Measurements from ENCODE around the gene SMCO4.

SMCO4 gene

DNA sequence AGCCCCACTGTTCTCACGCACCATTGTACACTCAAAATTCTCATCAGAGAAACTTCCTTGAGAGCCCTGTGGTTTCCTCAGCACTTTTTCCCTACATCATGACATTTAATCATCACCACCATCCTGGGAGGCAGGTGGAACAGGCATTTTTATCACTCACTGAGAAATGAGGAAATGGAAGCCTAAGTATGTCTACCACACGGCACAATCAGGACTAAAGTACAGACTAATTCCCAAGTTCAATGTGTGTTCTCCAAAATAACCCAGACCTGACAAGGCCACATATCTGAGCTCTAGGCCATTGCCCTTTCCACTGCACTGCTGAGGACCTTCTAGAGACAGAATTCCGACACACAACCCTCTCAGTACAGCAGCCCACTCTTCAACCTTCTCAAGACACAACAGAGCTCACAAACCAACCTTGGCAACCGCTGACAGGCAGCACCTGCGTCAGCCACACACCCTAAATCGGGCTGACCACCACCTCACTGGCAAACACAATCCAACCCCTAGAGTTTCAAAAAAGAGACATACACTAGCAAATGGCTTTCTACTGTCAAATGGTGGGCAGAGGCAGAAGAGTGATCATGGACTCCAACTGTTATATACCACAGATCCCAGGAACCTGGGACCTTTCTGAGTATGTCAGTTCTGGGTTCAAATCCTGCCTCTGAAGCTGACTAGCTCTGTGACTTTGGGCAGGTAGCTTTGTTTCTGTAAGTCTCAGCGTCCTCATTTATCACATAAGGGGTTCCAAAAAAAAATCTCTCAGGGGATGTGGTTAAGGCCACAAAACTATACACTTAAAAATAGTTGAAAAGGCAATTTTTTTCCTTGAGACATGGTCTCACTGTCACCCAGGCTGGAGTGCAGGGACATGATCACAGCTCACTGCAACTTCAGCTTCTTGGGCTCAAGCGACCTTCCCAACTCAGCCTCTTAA is 16.3 kb downstream of the SMCO4 start:
- DNase-seq, result no peak

DNA sequence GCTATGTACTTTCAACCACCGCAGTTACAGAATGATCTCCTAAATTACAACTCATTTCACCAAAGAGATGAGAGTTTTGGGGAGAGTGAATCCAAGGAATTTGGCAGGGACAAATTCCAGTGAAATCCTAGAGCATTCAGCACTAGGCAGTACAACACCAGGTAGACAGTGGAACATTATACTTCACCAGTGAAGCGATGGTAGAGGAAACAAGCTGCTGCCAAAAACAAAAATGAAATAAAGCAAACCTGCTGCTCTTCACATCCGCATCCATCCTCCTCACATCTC is 16.9 kb downstream of the SMCO4 start:
- no peak for DNase-seq

DNA sequence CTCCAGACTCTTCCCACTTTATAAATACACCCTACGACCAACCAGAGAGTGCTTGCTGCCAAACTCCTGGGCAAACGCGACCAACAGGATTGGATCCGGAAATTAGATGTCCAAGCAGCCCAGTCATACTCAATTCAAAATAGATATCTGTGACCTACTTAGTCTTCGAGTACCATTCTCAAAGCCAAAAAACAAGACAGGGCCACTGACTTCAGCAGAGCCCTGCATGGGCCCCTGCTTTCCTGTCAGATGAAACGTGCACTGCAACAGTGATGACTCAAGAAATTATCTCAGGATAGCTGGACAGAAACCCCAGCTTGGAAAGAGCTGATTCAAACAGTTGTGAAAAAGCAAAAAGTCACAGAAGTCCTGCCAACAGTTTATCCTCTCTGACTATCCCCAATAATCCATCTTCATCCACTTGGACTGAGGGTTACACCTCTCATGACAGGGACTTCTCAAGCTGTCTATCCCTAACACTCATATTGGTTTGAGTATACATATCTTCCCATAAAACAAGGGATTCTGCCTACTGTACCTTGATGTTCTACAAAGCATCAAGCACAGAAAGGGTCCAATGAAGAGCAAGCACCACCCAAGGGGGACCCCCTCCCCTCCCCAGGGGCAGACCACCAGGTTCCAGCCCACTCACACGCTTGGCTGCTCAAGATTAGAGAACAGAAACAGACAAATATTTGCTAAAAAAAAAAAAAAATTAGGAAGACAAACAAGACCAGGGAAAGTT is 17.4 kb downstream of the SMCO4 start:
- DNase-seq, result peak; percentile 82

DNA sequence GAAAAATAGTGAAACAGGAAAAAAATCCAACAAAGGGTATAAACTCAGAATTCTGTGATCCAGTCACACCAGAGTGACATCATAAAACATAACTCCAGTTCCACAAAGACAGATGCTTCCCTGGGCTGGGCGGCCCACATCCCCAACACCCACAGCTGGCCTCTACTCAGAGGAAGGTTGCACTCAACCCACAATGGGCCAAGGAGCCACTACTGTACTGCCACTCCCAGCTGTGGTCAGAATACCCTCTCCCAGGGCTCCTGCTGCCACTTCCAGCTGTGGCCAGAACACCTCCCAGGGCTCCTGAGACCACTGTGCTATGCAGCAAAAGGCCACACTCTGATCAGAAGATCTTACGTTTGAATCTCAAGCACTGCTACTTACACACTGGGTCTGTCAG is 18.3 kb downstream of the SMCO4 start:
- peak; percentile 74 for DNase-seq

DNA sequence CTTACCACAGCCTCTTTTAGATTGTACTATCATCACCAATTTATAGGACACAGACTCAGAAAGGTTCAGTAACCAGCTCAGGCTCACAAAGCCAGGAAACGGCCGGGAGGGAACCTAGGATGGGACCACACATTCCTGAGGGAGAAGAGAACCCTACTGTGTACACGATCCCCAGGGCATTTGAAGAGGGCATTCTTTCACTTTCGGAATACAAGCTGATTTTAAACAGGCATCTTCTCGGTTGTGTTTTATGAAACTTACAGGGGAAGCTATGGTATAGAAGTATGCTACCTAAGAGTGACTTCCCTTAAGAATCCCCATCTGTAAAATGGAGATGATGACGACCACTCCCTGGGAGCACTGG is 19.0 kb downstream of the SMCO4 start:
- no peak for DNase-seq

DNA sequence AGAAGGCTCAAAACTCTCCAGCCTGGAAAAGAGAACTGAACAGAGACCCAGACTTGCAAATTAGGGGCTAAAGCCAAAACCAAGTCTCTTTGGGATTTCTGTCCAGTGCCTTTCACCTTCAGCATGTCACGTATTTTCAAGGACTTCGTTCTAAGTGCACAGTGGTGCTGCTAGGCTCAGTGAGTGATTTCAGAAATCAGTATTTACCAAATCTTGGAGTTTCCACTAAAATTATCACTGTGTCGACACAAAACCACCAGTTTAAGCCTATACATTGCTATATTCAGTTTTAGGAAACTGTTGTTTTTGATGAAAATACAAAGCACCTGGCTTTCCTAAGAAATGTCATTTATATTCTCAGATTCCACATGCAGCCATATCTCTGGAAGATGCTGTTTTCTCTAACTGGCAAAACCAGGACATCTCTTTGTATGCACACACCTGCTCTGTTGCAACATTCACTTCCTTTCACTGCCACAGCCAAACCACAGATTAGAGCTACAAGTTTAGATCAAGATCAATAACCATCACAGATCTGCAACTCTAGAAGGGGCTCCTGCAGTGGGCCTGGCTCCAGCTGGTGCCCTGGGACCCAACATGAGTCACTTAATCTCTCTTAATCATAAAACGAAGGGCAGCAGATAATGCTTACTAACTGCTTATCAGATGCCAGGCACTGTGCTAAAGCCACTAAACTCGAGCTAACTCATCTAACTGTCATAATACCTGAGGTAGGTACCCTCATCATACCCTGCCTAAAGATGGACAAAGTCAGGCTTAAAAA is 22.3 kb downstream of the SMCO4 start:
- peak; percentile 64 for DNase-seq

DNA sequence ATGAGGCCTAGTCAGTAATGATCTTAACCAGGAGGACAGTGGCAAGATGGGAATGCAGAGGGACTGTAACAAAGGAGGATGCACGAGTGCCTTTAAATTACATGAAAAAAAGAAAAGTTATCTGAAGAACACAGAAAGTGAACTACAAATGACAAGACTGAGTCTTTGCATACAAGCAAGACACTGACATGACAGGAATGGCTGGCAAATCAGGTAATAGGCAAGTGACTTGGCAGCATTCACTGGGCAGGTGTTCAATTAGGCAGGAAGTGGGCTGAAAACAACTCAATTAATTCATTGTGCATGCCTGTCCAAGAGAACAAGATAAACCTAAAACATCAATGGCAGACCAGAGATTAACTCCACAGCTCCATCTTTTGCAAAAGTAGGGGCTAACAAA is 24.0 kb downstream of the SMCO4 start:
- DNase-seq, result no peak

DNA sequence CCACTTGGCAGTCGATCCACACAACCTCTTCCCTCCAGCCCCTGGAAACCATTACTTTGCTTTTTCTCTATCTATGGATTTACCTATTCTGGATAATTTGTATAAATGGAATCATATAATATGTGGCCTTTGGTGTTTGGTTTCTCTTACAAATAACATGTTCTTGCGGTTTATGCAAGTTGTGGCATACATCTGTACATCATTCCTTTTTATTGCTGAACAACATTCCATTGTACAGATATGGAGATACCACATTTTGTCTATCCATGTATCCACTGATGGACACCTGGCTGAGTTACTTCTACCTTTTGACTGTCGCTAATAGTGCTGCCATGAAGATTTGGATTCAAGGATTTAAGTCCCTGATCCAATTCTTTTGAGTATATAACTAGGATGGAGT is 25.1 kb downstream of the SMCO4 start:
- DNase-seq, result no peak

DNA sequence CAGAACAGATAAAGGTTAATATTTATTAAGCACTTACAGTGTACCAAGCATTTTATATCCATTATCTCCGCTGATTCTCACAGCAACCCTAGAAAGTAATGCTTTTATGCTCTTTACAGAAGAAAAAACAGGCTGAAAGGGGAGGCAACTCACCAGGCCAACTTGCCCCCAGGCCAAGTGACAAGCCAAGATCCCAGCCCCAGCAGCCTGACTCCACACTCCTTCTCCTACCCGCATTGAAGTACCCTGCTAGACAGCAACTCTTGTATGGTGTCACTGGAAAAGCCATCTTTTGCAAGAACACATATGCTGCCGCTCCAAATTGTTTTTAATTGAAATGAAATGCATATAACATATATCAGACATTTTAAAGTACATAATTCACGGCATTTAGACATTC is 25.6 kb downstream of the SMCO4 start:
- no peak for DNase-seq

DNA sequence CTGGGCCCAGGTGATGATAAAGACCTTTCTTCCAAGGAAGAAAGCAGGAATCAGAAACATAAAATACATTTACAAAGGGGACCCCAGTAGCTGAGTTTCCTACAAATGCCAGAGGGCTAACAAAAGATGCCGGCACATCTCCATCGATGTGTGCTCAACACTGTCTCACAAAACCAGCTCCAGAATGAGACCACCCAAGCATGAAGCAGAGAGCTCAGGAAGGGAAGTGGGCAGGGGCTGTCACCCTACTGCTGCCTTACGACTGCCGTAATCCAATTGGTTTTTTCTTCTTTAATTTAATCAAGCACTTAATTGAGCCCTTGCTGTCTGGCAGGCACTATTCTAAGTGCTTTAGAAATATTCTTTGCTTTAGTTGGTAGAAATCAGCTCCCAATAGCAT is 26.1 kb downstream of the SMCO4 start:
- no peak for DNase-seq

DNA sequence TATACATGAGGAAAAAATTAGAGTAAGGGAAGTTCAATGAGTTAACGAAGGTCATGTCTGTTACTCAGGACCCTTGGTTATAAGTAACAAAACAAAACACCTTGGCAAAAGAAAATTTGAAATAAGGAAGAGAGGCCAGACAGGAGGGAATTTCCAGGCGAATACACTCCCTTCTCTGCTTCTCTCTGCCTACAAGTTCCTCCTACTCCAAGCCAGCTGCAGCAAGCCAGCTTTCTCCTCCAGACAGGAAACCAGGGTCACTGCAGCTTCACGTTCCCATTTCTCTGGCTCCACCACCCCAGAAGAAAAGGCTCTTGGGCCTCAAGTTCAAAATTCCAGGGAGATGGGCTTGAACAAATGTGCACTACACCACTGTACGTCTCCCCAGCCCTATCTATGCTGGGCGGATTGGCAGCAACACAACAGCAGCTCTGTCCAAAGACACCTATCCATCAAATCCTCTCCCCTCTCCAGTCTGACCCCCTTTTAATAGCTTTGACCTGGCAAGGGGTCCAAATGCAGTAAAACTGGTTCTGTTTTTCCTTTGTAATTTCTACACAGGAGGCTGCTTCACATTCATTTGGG is 27.7 kb downstream of the SMCO4 start:
- DNase-seq, result peak; percentile 61

DNA sequence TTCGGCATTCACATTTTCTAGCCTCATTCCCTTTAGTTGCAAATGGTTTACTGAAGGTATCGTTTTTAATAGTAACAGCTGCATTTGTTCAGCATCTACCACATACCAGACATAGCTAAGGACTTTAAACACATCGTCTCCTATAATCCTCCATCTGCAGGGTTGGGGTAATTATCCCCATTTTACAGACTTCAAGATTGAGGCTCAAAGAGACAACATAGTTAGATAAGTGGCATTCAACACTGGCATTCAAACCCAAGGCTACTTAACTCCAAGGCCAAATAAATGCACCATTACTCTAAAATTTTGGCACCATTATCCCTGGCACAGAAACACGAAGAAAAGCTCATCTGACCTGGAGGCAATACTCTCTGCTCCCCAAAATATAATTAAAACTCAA is 28.5 kb downstream of the SMCO4 start:
- DNase-seq, result no peak

DNA sequence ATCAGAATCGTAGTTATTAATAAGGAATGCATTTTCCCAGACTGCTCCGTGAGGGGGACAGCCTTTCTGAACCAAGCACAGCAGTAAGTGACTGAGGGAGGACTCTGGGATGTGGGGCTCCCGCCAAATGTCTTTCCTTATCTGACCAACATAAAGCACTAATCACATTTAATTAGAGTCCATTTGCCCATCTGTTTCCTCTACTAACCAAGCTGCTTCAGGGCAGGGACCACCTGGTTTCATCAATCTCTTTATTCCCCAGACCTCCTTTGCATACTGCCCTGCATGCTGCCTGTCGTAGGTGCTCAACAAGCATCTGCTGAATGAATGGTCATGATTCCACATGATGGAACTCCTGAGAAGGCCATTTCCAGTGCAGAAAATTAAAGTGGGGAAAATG is 29.4 kb downstream of the SMCO4 start:
- no peak for DNase-seq

DNA sequence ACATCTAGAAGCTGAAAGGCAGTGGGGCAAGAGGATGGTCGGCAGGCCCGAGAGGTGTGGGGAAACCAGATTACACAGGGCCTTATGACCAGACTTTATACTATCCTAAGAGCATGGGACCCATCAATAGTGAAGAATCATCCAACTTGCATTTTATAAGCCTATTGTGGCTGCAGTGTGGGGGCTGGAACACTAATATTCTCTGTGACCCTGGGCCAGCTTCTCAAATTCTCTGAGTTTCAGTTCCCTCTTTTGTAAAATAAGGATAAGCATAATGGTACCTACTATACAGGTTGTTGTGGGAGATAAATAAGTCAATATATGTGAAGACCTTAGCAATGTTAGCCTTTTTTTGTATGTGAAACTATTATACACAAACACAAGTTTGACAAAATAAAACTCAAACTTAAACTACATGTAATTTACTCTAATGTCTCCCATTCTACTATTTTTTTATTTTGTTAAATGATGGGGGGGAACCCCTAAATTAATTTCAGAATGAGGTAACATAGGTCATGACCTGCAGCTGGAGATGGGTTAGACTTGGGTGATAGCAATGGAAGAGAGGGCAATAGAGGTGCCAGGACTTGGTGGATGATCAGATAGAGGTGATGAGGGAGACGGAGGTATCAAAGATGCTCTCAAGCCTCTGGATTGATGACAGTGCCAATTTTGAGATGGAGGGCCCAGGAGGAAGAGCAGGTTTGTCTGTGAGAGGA is 30.1 kb downstream of the SMCO4 start:
- peak; percentile 51 for DNase-seq

DNA sequence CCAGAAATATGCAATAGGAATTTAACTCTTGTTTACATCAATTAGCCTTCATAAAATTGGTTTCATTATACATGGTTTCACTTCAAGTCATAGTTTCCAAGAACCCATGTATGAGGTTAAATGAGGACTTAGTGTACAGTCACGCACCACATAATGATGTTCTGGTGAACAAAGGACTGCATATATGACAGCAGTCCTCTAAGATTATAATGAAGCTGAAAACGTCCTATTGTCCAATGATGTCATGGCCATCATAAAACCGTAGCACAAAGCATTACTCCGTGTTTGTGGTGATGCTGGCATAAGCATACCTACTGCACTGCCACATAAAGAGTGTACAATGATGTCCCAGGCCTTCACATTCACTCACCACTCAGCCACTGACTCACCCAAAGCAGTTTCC is 31.1 kb downstream of the SMCO4 start:
- no peak for DNase-seq

DNA sequence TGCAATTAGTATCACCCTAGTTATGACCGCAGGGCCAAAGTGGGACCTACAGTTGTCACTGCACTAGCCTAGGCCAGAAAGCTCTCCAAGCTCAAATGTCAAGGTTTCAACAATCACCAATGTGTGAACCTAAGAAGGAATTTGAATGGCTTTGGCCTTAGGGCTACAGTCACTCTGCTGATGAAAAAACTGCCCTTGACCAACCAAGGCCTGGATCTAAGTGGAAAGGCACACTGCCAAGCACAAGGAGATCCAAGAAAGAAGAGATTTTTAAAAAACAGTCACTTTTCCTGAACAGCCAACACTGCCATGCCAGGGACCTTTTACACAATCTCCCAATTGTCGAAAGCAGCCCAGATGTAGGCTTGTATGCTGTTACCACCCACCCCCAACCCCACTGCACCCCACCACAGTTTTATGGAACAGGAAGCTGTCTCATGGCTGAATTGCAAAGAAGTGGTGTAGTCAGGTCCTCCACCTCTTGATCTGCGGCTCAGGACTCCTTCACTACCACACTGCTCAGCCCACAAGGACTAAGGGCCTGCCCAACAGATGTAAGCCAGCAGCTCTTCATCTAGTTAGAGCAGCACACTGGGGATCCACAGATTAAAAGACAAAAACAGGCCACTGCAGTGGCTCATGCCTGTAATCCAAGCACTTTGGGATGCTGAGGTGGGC is 32.9 kb downstream of the SMCO4 start:
- DNase-seq, result no peak

DNA sequence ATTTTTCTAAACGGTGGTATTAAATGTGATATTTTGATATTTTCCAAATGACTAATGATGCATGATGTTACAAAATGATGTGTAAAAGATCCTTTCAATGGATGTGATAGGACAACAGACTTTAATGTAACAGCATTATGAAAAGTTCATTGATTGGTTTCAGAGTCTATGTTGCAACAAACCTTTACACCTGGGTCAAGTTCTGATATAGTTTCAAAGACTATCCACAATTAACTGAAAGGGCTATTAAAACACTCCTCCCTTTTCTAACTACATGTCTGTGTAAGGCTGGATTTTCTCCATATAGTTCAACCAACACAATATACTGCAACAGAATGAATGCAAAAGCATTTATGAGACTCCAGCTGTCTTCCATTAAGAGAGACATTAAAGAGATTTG is 35.7 kb downstream of the SMCO4 start:
- no peak for DNase-seq

DNA sequence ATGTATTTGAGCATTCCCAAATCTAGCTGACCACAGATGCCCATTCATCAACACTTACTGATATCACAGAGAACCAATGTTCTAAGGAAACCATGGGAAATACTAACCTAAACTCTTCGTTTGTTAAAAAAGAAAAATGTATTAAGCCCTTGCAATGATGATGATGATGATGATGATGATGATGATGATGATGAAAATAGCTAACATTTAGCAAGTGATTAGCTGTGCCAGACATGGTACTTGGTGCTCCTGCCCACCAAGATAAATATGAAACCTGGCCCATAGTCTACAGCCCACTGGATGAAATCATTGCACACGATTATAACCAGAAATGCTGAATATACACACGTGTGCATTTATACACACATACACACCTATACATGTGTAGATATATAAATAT is 37.5 kb downstream of the SMCO4 start:
- no peak for DNase-seq

DNA sequence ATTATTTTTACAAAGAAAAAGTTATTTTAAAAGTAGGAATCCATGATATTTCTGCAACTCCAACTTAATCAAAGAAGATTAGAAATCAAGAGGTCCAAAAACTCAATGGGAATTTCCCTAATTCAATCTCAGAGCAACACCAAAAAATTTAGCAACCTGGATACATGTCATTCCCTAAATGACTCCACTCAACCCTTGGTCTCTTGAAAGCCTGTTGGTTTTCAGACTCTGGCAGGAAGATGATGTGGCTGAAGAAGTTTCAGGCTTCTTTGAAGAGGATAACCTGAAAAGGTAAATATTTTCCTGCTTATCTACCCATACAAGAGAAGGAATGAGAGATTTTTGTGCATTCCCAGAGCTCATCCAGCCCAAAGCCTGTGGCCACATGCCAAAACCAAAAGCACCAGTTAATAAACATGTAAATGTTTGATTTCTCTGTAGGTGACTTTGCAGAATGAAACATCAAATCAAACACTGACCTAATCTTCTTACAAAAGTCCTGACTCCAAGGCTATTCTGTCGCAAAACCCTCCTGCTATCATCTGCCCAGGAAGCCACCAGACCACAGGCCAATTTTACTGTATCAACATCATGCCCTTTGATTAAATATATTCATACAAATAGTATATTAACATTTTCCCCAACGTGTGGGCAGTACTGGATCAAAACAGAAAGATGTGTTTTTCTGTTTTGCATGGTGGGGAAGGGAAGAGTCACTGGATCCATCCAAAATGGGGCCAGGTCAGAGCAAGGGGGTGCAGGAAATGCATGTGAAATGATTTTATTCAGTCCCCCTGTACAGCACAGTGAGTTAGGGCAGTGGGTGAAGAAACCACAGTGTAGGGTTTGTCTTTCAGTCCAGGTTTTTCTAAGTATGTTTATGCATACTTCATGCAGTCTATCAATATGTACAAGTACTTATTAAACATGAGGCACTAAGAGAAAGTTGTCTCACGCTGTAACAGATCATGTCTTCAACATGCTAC is 38.8 kb downstream of the SMCO4 start:
- DNase-seq, result no peak

DNA sequence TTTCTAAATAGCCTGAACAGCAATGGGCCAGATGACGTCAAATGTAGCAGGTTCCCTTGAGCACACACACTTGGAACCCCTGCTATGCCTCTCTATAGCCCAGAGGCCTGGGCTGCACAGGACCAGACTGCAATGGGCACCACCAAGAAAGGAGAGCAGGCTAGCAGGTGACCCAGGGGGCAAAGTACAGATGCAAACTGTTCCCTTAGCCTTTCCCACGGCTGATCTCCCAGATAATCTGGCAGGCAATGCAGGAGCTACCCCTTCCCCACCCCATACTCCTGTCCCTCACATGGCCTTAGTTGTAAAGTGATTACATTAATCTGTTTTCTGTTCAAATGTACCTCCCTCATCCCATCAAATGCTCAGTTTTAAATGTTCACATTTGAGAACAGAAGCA is 41.3 kb downstream of the SMCO4 start:
- no peak for DNase-seq

DNA sequence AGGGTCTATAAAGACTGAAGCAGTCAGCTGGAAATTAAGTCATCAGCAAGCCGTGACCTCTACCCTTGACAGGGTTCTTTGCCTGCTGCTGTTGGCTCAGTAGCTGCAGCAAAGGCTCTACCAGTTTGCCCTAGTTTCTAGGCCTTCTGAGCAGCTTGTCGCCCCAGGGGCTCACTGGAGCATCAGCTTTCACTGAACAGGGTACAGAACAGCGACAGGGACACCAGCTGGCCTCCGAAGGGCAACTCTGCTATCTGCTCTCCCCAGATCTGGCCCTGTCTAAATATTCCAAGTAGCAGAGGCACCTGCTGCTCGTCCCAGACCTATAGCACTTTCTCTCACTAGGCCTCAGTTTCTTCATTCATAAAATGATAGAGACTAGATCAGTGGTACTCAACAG is 42.4 kb downstream of the SMCO4 start:
- no peak for DNase-seq

Measured in inflammatory macrophage treated with lipopolysaccharide for 4 hours (primary cell).